GM12878 (cell line): ENCODE data around the gene DSTYK. TPM values are rescaled to one million over a fixed set of nuclear protein-coding genes. Genes with fewer than 3 reads are reported as not detected.

Source experiments
- ATAC-seq: fragments of 200-7000 bp; cut with Tn5 transposase; 3 replicates; pipeline ENCODE4 v1.9.1; 2020; ENCODE audit warnings: mild to moderate bottlenecking, moderate library complexity
- BruUV-seq: library from RNA; stranded (reverse); fragments of 400-500 nt; replicated peaks from 2 replicates; lab custom pipeline; 2021; lab: Mats Ljungman, UMichigan
- CTCF ChIA-PET: fragments of 300-600 bp; sonication (Branson Sonifier 250); formaldehyde crosslinking; extraction: SDS; loops from one replicate; lab custom pipeline; 2021; ENCODE audit warnings: inconsistent platforms; lab: Yijun Ruan, JAX
- POLR2A ChIA-PET: fragments of 350-600 bp; formaldehyde crosslinking; extraction: SDS; loops from one replicate; lab custom pipeline; 2021; ENCODE audit warnings: inconsistent platforms; lab: Charles Lee
- RAD21 ChIA-PET: fragments of 300-600 bp; sonication (Branson Sonifier 250); formaldehyde crosslinking; loops from one replicate; lab custom pipeline; 2023; ENCODE audit warnings: antibody characterized with exemption; ENCODE audit not compliant: unreplicated experiment; lab: Charles Lee
- SMC1A ChIA-PET: fragments of 300-600 bp; sonication (Branson Sonifier 250); formaldehyde crosslinking; loops from one replicate; lab custom pipeline; 2023; ENCODE audit not compliant: unreplicated experiment, uncharacterized antibody; lab: Charles Lee
- DNase-seq: peaks from one replicate; pipeline ENCODE4 v3.0.0-alpha.2; 2011; ENCODE audit warnings: low read depth, low spot score
- FAIRE-seq: peaks from 3 replicates; lab custom pipeline; 2011; peaks lifted over from hg19 to GRCh38; lab: Jason Lieb, UNC
- H2AFZ ChIP-seq: 2 replicates; pipeline ENCODE4 v1.6.0; 2011; ENCODE audit warnings: low read depth, low read length, control low read depth; ENCODE audit not compliant: control insufficient read depth
- H3K27ac ChIP-seq: 2 replicates; pipeline ENCODE4 v1.5.1; 2011; ENCODE audit warnings: control low read depth; ENCODE audit not compliant: control insufficient read depth, insufficient read depth
- H3K27me3 ChIP-seq, 2 experiments: replicated peaks in 1 of 2; 2 replicates each; pipeline versions ENCODE4 v1.6.0 to v1.6.1; 2011; ENCODE audit warnings: low read length in 1 of 2; ENCODE audit not compliant: control insufficient read depth in 2 of 2, insufficient read depth in 2 of 2
- H3K36me3 ChIP-seq, 2 experiments: 2 replicates each; pipeline ENCODE4 v1.5.1; 2011; ENCODE audit warnings: low read length in 1 of 2; ENCODE audit not compliant: control insufficient read depth in 2 of 2, insufficient read depth in 2 of 2
- H3K4me1 ChIP-seq: 2 replicates; pipeline ENCODE4 v1.6.1; 2011; ENCODE audit warnings: mild to moderate bottlenecking, low read length, moderate library complexity, mixed read lengths; ENCODE audit not compliant: control insufficient read depth, insufficient read depth
- H3K4me2 ChIP-seq: 2 replicates; pipeline ENCODE4 v1.6.0; 2011; ENCODE audit warnings: control low read depth; ENCODE audit not compliant: control insufficient read depth, insufficient read depth
- H3K4me3 ChIP-seq: fragments of 200-600 bp; sonication (generic); 2 replicates; pipeline ENCODE4 v1.5.1; 2016
- H3K79me2 ChIP-seq: 2 replicates; pipeline ENCODE4 v1.6.0; 2011; ENCODE audit warnings: low read length; ENCODE audit not compliant: control insufficient read depth, insufficient read depth
- H3K9ac ChIP-seq: 2 replicates; pipeline ENCODE4 v1.8.0; 2011; ENCODE audit warnings: low read length, control low read depth, mixed read lengths; ENCODE audit not compliant: control insufficient read depth, insufficient read depth
- H3K9me3 ChIP-seq: replicated peaks from 3 replicates; pipeline ENCODE4 v1.5.1; 2011; ENCODE audit warnings: mild to moderate bottlenecking, low read length; ENCODE audit not compliant: control insufficient read depth, insufficient read depth
- H4K20me1 ChIP-seq: 2 replicates; pipeline ENCODE4 v1.6.0; 2011; ENCODE audit not compliant: control insufficient read depth, insufficient read depth
- CBX3 ChIP-seq: fragments of 200-600 bp; sonication (generic); IDR thresholded peaks from 2 replicates; pipeline ENCODE4 v1.6.1; 2016; ENCODE audit warnings: low read depth, borderline replicate concordance
- E2F8 ChIP-seq: fragments of 450-650 bp; IDR thresholded peaks from 2 replicates; pipeline ENCODE4 v1.6.1; 2018; ENCODE audit warnings: mild to moderate bottlenecking, low read depth, moderate library complexity; ENCODE audit not compliant: partially characterized antibody
- HDAC6 ChIP-seq: fragments of 200-600 bp; sonication (generic); IDR thresholded peaks from one replicate; pipeline ENCODE4 v1.8.0; 2017; ENCODE audit warnings: antibody characterized with exemption; ENCODE audit not compliant: unreplicated experiment
- IRF3 ChIP-seq: fragments of 450-650 bp; IDR thresholded peaks from 2 replicates; pipeline ENCODE4 v1.6.1; 2014; ENCODE audit warnings: mild to moderate bottlenecking
- JUNB ChIP-seq: IDR thresholded peaks from 2 replicates; pipeline ENCODE4 v1.6.1; 2016; ENCODE audit warnings: antibody characterized with exemption, mild to moderate bottlenecking
- MEF2A ChIP-seq: IDR thresholded peaks from 2 replicates; pipeline ENCODE4 v1.6.1; 2011; ENCODE audit warnings: low read depth, mild to moderate bottlenecking, low read length, moderate library complexity; ENCODE audit not compliant: insufficient read depth
- MTA2 ChIP-seq: fragments of 450-650 bp; IDR thresholded peaks from 2 replicates; pipeline ENCODE4 v1.6.1; 2016; ENCODE audit warnings: low read depth, mild to moderate bottlenecking, moderate library complexity
- NFYB ChIP-seq: IDR thresholded peaks from 2 replicates; pipeline ENCODE4 v1.6.1; 2011; ENCODE audit warnings: low read depth, mild to moderate bottlenecking, low read length, improper control_type of control experiment, moderate library complexity; ENCODE audit not compliant: insufficient read depth
- RB1 ChIP-seq: fragments of 450-650 bp; formaldehyde crosslinking; IDR thresholded peaks from 2 replicates; pipeline ENCODE4 v1.6.1; 2017; ENCODE audit warnings: mild to moderate bottlenecking, borderline replicate concordance
- SKIL ChIP-seq: fragments of 450-650 bp; IDR thresholded peaks from 2 replicates; pipeline ENCODE4 v1.6.1; 2017; ENCODE audit warnings: mild to moderate bottlenecking, low read depth, inconsistent platforms; ENCODE audit not compliant: poor library complexity, severe bottlenecking
- SMARCA5 ChIP-seq: fragments of 450-650 bp; IDR thresholded peaks from 2 replicates; pipeline ENCODE4 v1.6.1; 2017; ENCODE audit warnings: mild to moderate bottlenecking
- SRF ChIP-seq, 2 experiments: IDR thresholded peaks; 2 replicates each; pipeline ENCODE4 v1.6.1; 2011; ENCODE audit warnings: low read depth in 2 of 2, low read length in 2 of 2, mild to moderate bottlenecking in 1 of 2, moderate library complexity in 1 of 2
- YY1 ChIP-seq: IDR thresholded peaks from 2 replicates; pipeline ENCODE4 v1.6.1; 2011; ENCODE audit warnings: low read depth, mild to moderate bottlenecking, low read length
- ZSCAN29 ChIP-seq: fragments of 450-650 bp; IDR thresholded peaks from 2 replicates; pipeline ENCODE4 v1.6.1; 2017; ENCODE audit warnings: mild to moderate bottlenecking, moderate library complexity
- WGBS: methylation state at CpG from one replicate; pipeline ENCODE4 v1.1.6; 2016; ENCODE audit warnings: low lambda C conversion rate; ENCODE audit not compliant: insufficient replicate concordance, insufficient coverage; ENCODE audit errors: missing lambda C conversion rate; 5-methylcytosine and 5-hydroxymethylcytosine counted together
- in situ Hi-C: fragments of 300-500 bp; cut with MboI; formaldehyde crosslinking; loops from 9 replicates; pipeline ENCODE4 v1.14.3; 2018; ENCODE audit warnings: mixed read lengths
- intact Hi-C: fragments of 100-400 bp; cut with micrococcal nuclease; formaldehyde crosslinking; loops from one replicate; pipeline ENCODE4 v1.14.2; 2022; ENCODE audit not compliant: unreplicated experiment
- polyA plus RNA-seq, 11 experiments: library from polyadenylated mRNA; depleted of rRNA in 4 of 11; unstranded in 6 of 11; stranded (reverse) in 5 of 11; fragments of >200 nt; fragmentation: Nextera tagmentation in 4 of 11; fragmentation: Illumina TruSeq in 1 of 11; extraction: Ambion mirVana in 4 of 11; extraction: Trizol in 1 of 11; gene quantifications; 1 replicate in 1 of 11; 2 replicates in 10 of 11; pipeline versions ENCODE4 v1.2.1 to v1.2.3, GENCODE V29; 2011 to 2016; ENCODE audit warnings: inconsistent platforms in 2 of 11, missing spikeins in 2 of 11, low read depth in 1 of 11
- total RNA-seq, 4 experiments: library from RNA; depleted of rRNA in 3 of 4; stranded (reverse); fragments of >200 nt in 3 of 4; fragmentation: Illumina TruSeq in 1 of 4; extraction: Trizol in 1 of 4; gene quantifications; 2 replicates each; pipeline versions ENCODE4 v1.2.1 to v1.2.3, GENCODE V29; 2013 to 2021

DSTYK gene
- total and polyA plus RNA-seq, 10 of the 15 experiments (the other 5 are each of a cell fraction or from before 2014, with no cell fraction given) = 2.7 to 5.5 (median 3.6) TPM

GRCh38 chr1:205142102-205142469 is 69.4 kb downstream of the DSTYK start:
- Histone ChIP-seq H4K20me1 (no peaks in the 10 kb centered on the region), H3K4me1 (peaks cover 4% of the 10 kb centered on the region; the same call in 1 of the 2 replicates), H3K9ac (no peak overlapping the region), H3K4me3 (no peak overlapping the region), H3K27ac (no peak overlapping the region), H3K36me3 (no peaks in the 10 kb centered on the region), H2AFZ (no peak overlapping the region), H3K9me3 (no peaks in the 10 kb centered on the region), H3K79me2 (no peaks in the 10 kb centered on the region), H3K4me2 (peak overlapping the region; percentile 78), H3K27me3 (no peaks in the 10 kb centered on the region)
- RAD21 ChIA-PET = interaction anchor here (0.9 to 2.5 kb wide), 15 partner anchors 16 to 576 kb away, joined by 3 to 26 read pairs (median 4); no protein-coding TSS in a partner anchor
- DNase-seq (no peak), ATAC-seq (peak; percentile 10; the same call in 1 of the 3 replicates), FAIRE-seq (no peak)
- WGBS = 25% methylated on average over 2 of the region's 2 CpGs
- no TSS peak for BruUV-seq
- POLR2A ChIA-PET = interaction anchor here (0.6 to 0.7 kb wide), 2 partner anchors 17 to 22 kb away, joined by 3 to 8 read pairs; no protein-coding TSS in a partner anchor
- CTCF ChIA-PET = interaction anchor here (0.9 to 4.9 kb wide), 28 partner anchors 10 to 333 kb away, joined by 3 to 88 read pairs (median 8); partner anchors contain the start of genes RBBP5 and TMCC2
- intact Hi-C loops = loop anchor here (5.0 kb wide), 1 partner anchor 115 kb away; no protein-coding TSS in a partner anchor
- SMC1A ChIA-PET = interaction anchor here (1.0 to 5.2 kb wide), 11 partner anchors 21 to 183 kb away, joined by 3 to 28 read pairs (median 8); partner anchors contain the start of gene RBBP5
- in situ Hi-C loops = loop anchor here (5.0 kb wide), 1 partner anchor 165 kb away; no protein-coding TSS in a partner anchor
- no peak for TF ChIP-seq MEF2A
- no peak for TF ChIP-seq YY1
- TF ChIP-seq SMARCA5 = no peak
- TF ChIP-seq NFYB = no peak
- TF ChIP-seq HDAC6 = no peak
- TF ChIP-seq SKIL = no peak
- no peak for TF ChIP-seq SRF (IDR thresholded peaks at IDR 0.05; ENCODE audit: low read depth in 2 of 2, low read length in 2 of 2)
- TF ChIP-seq JUNB = no peak
- TF ChIP-seq MTA2 = no peak
- no peak for TF ChIP-seq ZSCAN29
- TF ChIP-seq E2F8 = no peak
- TF ChIP-seq CBX3 = no peak
- TF ChIP-seq RB1 = no peak
- no peak for TF ChIP-seq IRF3
